ENCODE measurements around the gene DUSP12. TPM values are rescaled to one million over a fixed set of nuclear protein-coding genes. Genes with fewer than 3 reads are reported as not detected.

DUSP12 gene
- total RNA-seq, 1 experiment from 2014 or later: 28.0 TPM

GRCh38 chr1:161779393-161779792 is 29.8 kb downstream of the DUSP12 start:
- H3K79me2 ChIP-seq (ENCODE audit: insufficient read depth, low read length): no peaks in the 10 kb centered on the region
- Mint-ChIP-seq H3K4me3 (no peak overlapping the region), H3K27ac (no peak overlapping the region), H3K27me3 (ENCODE audit: low read depth) (no peaks in the 10 kb centered on the region), H3K9me3 (no peaks in the 10 kb centered on the region), H3K36me3 (ENCODE audit: insufficient read depth in 1 of 3, low read depth in 3 of 3) (0 out of 7 replicates have a peak, but pooled peaks cover 0 to 2% (median 0%) of the 10 kb centered on the region in 3 experiments), H3K4me1 (no peaks in the 10 kb centered on the region)
- H3K23me2 ChIP-seq (ENCODE audit: insufficient read length, low read depth, low read length, poor library complexity, severe bottlenecking): no peaks in the 10 kb centered on the region
- no peak overlapping the region for H2AFZ ChIP-seq (ENCODE audit: low read length)
- H3K18ac ChIP-seq (ENCODE audit: insufficient read length, low read depth, low read length): no peak overlapping the region
- no peak overlapping the region for H2AK5ac ChIP-seq (ENCODE audit: insufficient read length, low read length)
- H2BK12ac ChIP-seq (ENCODE audit: insufficient read length, low read depth, low read length): no peak overlapping the region
- no peak overlapping the region for H3K4ac ChIP-seq (ENCODE audit: low read depth, low read length)
- no peak overlapping the region for H4K5ac ChIP-seq (ENCODE audit: insufficient read length, low read depth, low read length)
- H3K9ac ChIP-seq (ENCODE audit: extremely low read depth, insufficient read length, low read length): no peak overlapping the region
- H3K79me1 ChIP-seq (ENCODE audit: insufficient read depth, low read depth, low read length, poor library complexity, severe bottlenecking): no peaks in the 10 kb centered on the region
- H3K27me3 ChIP-seq (ENCODE audit: insufficient read depth, low read length): no peaks in the 10 kb centered on the region
- H4K91ac ChIP-seq (ENCODE audit: insufficient read length, low read depth, low read length): no peak overlapping the region
- no peak overlapping the region for H2BK5ac ChIP-seq (ENCODE audit: insufficient read length, low read length)
- H2BK20ac ChIP-seq (ENCODE audit: low read depth, low read length, poor library complexity, severe bottlenecking): no peak overlapping the region
- DNase-seq: no peak
- no peak overlapping the region for H3K23ac ChIP-seq (ENCODE audit: insufficient read length, low read depth, low read length)
- TF ChIP-seq CTCF (conservative IDR thresholded peaks at IDR 0.05): no peak
- H3K27ac ChIP-seq (ENCODE audit: insufficient read length, low read depth, low read length): no peak overlapping the region
- no peak overlapping the region for H3K56ac ChIP-seq (ENCODE audit: insufficient read length, low read depth, low read length)
- no peak overlapping the region for H3T11ph ChIP-seq (ENCODE audit: low read length)
- H3K9me3 ChIP-seq (ENCODE audit: control insufficient read depth, low read depth, low read length): no peaks in the 10 kb centered on the region
- H3K4me1 ChIP-seq (ENCODE audit: insufficient read depth, low read length): no peaks in the 10 kb centered on the region
- H4K8ac ChIP-seq (replicated peaks; ENCODE audit: insufficient read length, low read depth, low read length): no peak overlapping the region
- WGBS (ENCODE audit: extremely low coverage, insufficient read length, low lambda C conversion rate): no CpG with 5 or more reads among the region's 2 CpGs
- no peak overlapping the region for H3K14ac ChIP-seq (ENCODE audit: insufficient read depth, low read length)
- H2BK15ac ChIP-seq (ENCODE audit: low read depth, low read length): no peak overlapping the region
- H2BK120ac ChIP-seq (ENCODE audit: low read depth, low read length, poor library complexity, severe bottlenecking): no peak overlapping the region
- H3K4me2 ChIP-seq (ENCODE audit: insufficient read depth, insufficient read length, low read length): no peak overlapping the region
- H4K20me1 ChIP-seq (ENCODE audit: control insufficient read depth, insufficient read depth, insufficient read length): no peaks in the 10 kb centered on the region
